SK-N-SH treated with all-trans-retinoic acid at 6 μM for 48 hours (cell line): ENCODE measurements around the gene TMEM169.
"Not testable (repeated sequence)": the region's sequence is repeated elsewhere in the genome, so short reads cannot be mapped to it uniquely, and the experiment has no call there.

Experiments
- ATAC-seq: fragments of 200-7000 bp; cut with Tn5 transposase; 3 replicates; pipeline ENCODE4 v1.9.1; 2020; ENCODE audit warnings: mild to moderate bottlenecking, moderate library complexity
- ARNTL ChIP-seq: fragments of 450-650 bp; formaldehyde crosslinking; IDR thresholded peaks from 2 replicates; pipeline ENCODE4 v1.5.0; 2020; ENCODE audit warnings: low read depth, mild to moderate bottlenecking, moderate library complexity, borderline replicate concordance
- BACH2 ChIP-seq: fragments of 250-450 bp; sonication (Bioruptor Pico); IDR thresholded peaks from 2 replicates; pipeline ENCODE4 v1.9.0; 2021; ENCODE audit warnings: mild to moderate bottlenecking, borderline replicate concordance
- CSRNP3 ChIP-seq: fragments of 250-450 bp; sonication (Bioruptor Pico); IDR thresholded peaks from 2 replicates; pipeline ENCODE4 v1.5.1; 2021; ENCODE audit warnings: mild to moderate bottlenecking, moderate library complexity
- ESRRG ChIP-seq: fragments of 250-450 bp; sonication (Bioruptor Pico); IDR thresholded peaks from 2 replicates; pipeline ENCODE4 v1.6.1; 2021; ENCODE audit warnings: mild to moderate bottlenecking
- ISL1 ChIP-seq: fragments of 250-450 bp; sonication (Bioruptor Pico); IDR thresholded peaks from 2 replicates; pipeline ENCODE4 v2.1.2; 2022; ENCODE audit warnings: mild to moderate bottlenecking, moderate library complexity
- OSR1 ChIP-seq: fragments of 250-450 bp; sonication (Bioruptor Pico); IDR thresholded peaks from 2 replicates; pipeline ENCODE4 v1.8.0; 2022; ENCODE audit warnings: moderate library complexity, mild to moderate bottlenecking, inconsistent platforms
- PATZ1 ChIP-seq: fragments of 250-450 bp; sonication (Bioruptor Pico); IDR thresholded peaks from 2 replicates; pipeline ENCODE4 v1.8.0; 2020; ENCODE audit warnings: mild to moderate bottlenecking, moderate library complexity, borderline replicate concordance
- POU6F1 ChIP-seq: fragments of 250-450 bp; sonication (Bioruptor Pico); IDR thresholded peaks from 2 replicates; pipeline ENCODE4 v1.8.0; 2021; ENCODE audit warnings: low read depth, mild to moderate bottlenecking, moderate library complexity, borderline replicate concordance
- RARB ChIP-seq: fragments of 250-450 bp; sonication (Bioruptor Pico); IDR thresholded peaks from 2 replicates; pipeline ENCODE4 v1.8.0; 2021; ENCODE audit warnings: mild to moderate bottlenecking, moderate library complexity
- SNAI2 ChIP-seq: fragments of 250-450 bp; sonication (Bioruptor Pico); IDR thresholded peaks from 2 replicates; pipeline ENCODE4 v1.5.0; 2020; ENCODE audit warnings: mild to moderate bottlenecking, moderate library complexity
- TCF4 ChIP-seq: fragments of 250-450 bp; sonication (Bioruptor Pico); IDR thresholded peaks from 2 replicates; pipeline ENCODE4 v1.8.0; 2021; ENCODE audit warnings: mild to moderate bottlenecking, moderate library complexity, borderline replicate concordance
- TSHZ2 ChIP-seq: fragments of 250-450 bp; sonication (Bioruptor Pico); IDR thresholded peaks from 2 replicates; pipeline ENCODE4 v1.5.0; 2020; ENCODE audit warnings: mild to moderate bottlenecking, moderate library complexity
- ZC3H10 ChIP-seq: fragments of 250-450 bp; sonication (Bioruptor Pico); IDR thresholded peaks from 2 replicates; pipeline ENCODE4 v1.5.1; 2021; ENCODE audit warnings: mild to moderate bottlenecking, moderate library complexity
- ZFP3 ChIP-seq: fragments of 250-450 bp; sonication (Bioruptor Pico); IDR thresholded peaks from 2 replicates; pipeline ENCODE4 v1.5.0; 2020; ENCODE audit warnings: mild to moderate bottlenecking, moderate library complexity
- ZFP30 ChIP-seq: fragments of 450-650 bp; formaldehyde crosslinking; IDR thresholded peaks from 2 replicates; pipeline ENCODE4 v1.5.0; 2022; ENCODE audit warnings: mild to moderate bottlenecking, moderate library complexity
- ZNF565 ChIP-seq: fragments of 450-650 bp; formaldehyde crosslinking; conservative IDR thresholded peaks from 2 replicates; pipeline ENCODE4 v1.5.0; 2020; ENCODE audit warnings: low read depth, mild to moderate bottlenecking, moderate library complexity
- ZNF70 ChIP-seq: fragments of 450-650 bp; formaldehyde crosslinking; IDR thresholded peaks from 2 replicates; pipeline ENCODE4 v1.5.0; 2020; ENCODE audit warnings: mild to moderate bottlenecking, moderate library complexity

Gene TMEM169

GRCh38 chr2:216139884-216140283 is 58.2 kb downstream of the TMEM169 start:
- peak; percentile 25; the same call in 1 of the 3 replicates for ATAC-seq
- TF ChIP-seq ZFP3 (CRISPR knock-in tag) (no peak), TCF4 (no peak), ARNTL (CRISPR knock-in tag) (no peak), POU6F1 (no peak), BACH2 (CRISPR knock-in tag) (no peak)

GRCh38 chr2:216141516-216141915 is 59.8 kb downstream of the TMEM169 start:
- ATAC-seq = not testable (repeated sequence)

GRCh38 chr2:216142540-216142939 is 60.8 kb downstream of the TMEM169 start:
- TF ChIP-seq ZC3H10 (CRISPR knock-in tag) (no peak), ARNTL (CRISPR knock-in tag) (no peak), TSHZ2 (CRISPR knock-in tag) (no peak), ESRRG (CRISPR knock-in tag) (no peak), SNAI2 (CRISPR knock-in tag) (no peak), PATZ1 (CRISPR knock-in tag) (no peak)
- ATAC-seq = peak; percentile 62

GRCh38 chr2:216144372-216144771 is 62.7 kb downstream of the TMEM169 start:
- no peak for ATAC-seq
- no peak for TF ChIP-seq CSRNP3 (CRISPR knock-in tag)
- no peak for TF ChIP-seq ZFP3 (CRISPR knock-in tag)
- TF ChIP-seq TCF4 = no peak
- no peak for TF ChIP-seq ZNF70 (CRISPR knock-in tag)
- TF ChIP-seq POU6F1 = no peak
- TF ChIP-seq ZNF565 (CRISPR knock-in tag) = no peak
- TF ChIP-seq ZC3H10 (CRISPR knock-in tag) = no peak
- TF ChIP-seq ISL1 (CRISPR knock-in tag) = no peak
- TF ChIP-seq OSR1 (CRISPR knock-in tag) = no peak
- no peak for TF ChIP-seq SNAI2 (CRISPR knock-in tag)
- TF ChIP-seq TSHZ2 (CRISPR knock-in tag) = no peak
- no peak for TF ChIP-seq ZFP30 (CRISPR knock-in tag)
- TF ChIP-seq RARB (CRISPR knock-in tag) = no peak
